ENCODE measurements around the gene SHOX.

GRCh38 chrX:635428-636090 lies 5.0 kb downstream of the SHOX start:
- TF ChIP-seq CTCF (IDR thresholded peaks at IDR 0.05) (no peak), EP300 (IDR thresholded peaks at IDR 0.05) (no peak), POLR2A (IDR thresholded peaks at IDR 0.05; ENCODE audit: low read depth) (no peak)
